ENCODE results near the gene ZDHHC3. TPM values are rescaled to one million over a fixed set of nuclear protein-coding genes. Genes with fewer than 3 reads are reported as not detected.

The ZDHHC3 gene
- total and polyA plus RNA-seq, 8 donors = 86.8 to 134 (median 123) TPM

DNA sequence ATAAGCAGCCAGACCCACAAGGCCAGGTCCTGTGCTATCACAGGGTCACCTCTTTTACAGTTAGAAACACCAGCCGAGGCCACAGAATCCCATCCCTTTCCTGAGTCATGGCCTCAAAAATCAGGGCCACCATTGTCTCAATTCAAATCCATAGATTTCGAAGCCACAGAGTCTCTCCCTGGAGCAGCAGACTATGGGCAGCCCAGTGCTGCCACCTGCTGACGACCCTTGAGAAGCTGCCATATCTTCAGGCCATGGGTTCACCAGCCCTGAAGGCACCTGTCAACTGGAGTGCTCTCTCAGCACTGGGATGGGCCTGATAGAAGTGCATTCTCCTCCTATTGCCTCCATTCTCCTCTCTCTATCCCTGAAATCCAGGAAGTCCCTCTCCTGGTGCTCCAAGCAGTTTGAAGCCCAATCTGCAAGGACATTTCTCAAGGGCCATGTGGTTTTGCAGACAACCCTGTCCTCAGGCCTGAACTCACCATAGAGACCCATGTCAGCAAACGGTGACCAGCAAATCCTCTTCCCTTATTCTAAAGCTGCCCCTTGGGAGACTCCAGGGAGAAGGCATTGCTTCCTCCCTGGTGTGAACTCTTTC lies 62.0 kb downstream of the ZDHHC3 start:
- H3K4me3 ChIP-seq = no peak overlapping the region
- H3K4me1 ChIP-seq = peaks cover 0 to 7% of the 10 kb centered on the region in 2 donors
- peaks cover 0 to 33% of the 10 kb centered on the region in 2 donors for H3K36me3 ChIP-seq
- ATAC-seq (peak; percentile 93), DNase-seq (peak in 3 of 4 donors; percentile 11 to 64 (median 64))
- H3K27ac ChIP-seq = no peak overlapping the region
- no peaks in the 10 kb centered on the region for H3K9me3 ChIP-seq
- peaks cover 0 to 12% of the 10 kb centered on the region in 2 donors for H3K27me3 ChIP-seq
- TF ChIP-seq, protein P1, sequence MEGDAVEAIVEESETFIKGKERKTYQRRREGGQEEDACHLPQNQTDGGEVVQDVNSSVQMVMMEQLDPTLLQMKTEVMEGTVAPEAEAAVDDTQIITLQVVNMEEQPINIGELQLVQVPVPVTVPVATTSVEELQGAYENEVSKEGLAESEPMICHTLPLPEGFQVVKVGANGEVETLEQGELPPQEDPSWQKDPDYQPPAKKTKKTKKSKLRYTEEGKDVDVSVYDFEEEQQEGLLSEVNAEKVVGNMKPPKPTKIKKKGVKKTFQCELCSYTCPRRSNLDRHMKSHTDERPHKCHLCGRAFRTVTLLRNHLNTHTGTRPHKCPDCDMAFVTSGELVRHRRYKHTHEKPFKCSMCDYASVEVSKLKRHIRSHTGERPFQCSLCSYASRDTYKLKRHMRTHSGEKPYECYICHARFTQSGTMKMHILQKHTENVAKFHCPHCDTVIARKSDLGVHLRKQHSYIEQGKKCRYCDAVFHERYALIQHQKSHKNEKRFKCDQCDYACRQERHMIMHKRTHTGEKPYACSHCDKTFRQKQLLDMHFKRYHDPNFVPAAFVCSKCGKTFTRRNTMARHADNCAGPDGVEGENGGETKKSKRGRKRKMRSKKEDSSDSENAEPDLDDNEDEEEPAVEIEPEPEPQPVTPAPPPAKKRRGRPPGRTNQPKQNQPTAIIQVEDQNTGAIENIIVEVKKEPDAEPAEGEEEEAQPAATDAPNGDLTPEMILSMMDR (IDR thresholded peaks at IDR 0.05) = peak; percentile 70 to 81
- intact Hi-C loops (cut with DNase I) = loop anchor here in 1 of 2 donors (10.0 kb wide), 1 partner anchor 379 kb away; no protein-coding TSS in a partner anchor

DNA sequence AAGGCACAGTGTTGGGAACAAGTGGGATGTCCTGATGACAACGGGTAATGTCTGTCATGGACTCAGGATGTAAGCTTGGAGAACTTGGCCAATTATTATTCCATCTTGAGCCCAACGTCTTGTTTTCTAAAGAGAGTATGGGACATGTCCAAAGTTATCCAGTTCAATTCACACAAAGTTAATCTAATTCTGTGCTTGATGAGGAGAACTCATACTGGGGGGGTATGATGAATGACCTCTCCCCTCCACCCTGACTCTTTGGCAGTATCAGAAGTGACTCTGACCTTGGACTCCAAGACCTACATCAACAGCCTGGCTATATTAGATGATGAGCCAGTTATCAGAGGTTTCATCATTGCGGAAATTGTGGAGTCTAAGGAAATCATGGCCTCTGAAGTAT lies 65.3 kb downstream of the ZDHHC3 start:
- Histone ChIP-seq H3K27ac (no peak overlapping the region), H3K9me3 (no peaks in the 10 kb centered on the region), H3K4me1 (peaks cover 0 to 4% of the 10 kb centered on the region in 2 donors), H3K27me3 (peaks cover 0 to 14% of the 10 kb centered on the region in 2 donors), H3K4me3 (no peak overlapping the region), H3K36me3 (no peaks in the 10 kb centered on the region)
- ATAC-seq = no peak
- DNase-seq = no peak
- TF ChIP-seq, protein P1 (IDR thresholded peaks at IDR 0.05) = no peak
- intact Hi-C loops (cut with DNase I) = loop anchor here in 1 of 2 donors (10.0 kb wide), 1 partner anchor 376 kb away; no protein-coding TSS in a partner anchor

DNA sequence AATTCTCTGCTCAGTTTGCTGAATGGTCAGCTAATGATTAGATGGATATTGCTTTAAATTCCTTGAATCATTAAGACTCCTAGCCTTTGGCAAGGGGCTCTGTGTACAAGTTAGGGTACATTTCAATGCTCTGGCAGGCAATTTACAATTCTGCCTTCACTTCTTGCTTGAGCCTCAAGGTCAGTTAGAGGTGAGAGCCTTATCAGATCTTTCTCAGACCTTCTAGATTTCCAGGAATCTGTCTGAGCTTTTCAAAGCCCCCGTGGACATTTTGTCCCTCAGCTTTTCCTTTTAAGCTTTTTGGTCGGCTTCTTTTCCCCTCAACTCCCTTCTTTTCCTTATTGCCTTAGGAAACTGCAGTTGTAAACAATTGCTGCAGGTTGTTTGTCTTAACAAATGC lies 66.9 kb downstream of the ZDHHC3 start:
- TF ChIP-seq, protein P1 (IDR thresholded peaks at IDR 0.05) = no peak
- intact Hi-C loops (cut with DNase I) = no loop called here

DNA sequence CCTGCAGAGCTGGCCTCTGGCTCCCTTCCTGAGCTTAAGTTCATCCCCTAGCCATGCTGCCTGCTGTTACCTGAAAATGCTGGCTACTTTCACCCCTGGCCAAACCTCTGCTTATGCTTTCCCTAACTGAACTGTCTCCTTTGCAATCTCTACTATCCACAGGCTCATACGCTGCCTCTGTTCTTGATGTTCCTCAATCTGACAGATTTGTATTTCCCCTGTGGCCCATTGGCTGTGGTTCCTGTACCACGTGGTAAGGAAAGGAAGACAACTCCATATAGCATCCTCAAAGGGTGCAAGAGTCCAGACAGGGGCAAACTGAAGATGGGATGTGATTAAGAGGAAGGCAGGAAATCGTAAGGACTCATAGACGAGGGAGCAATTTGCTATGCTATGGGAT lies 68.4 kb downstream of the ZDHHC3 start:
- TF ChIP-seq, protein P1 (IDR thresholded peaks at IDR 0.05) = no peak
- no peaks in the 10 kb centered on the region for H3K36me3 ChIP-seq
- ATAC-seq = no peak
- H3K27ac ChIP-seq = no peak overlapping the region
- H3K27me3 ChIP-seq = peaks cover 0 to 14% of the 10 kb centered on the region in 2 donors
- no peak overlapping the region for H3K4me3 ChIP-seq
- intact Hi-C loops (cut with DNase I) = no loop called here
- no peaks in the 10 kb centered on the region for H3K9me3 ChIP-seq
- DNase-seq = no peak
- H3K4me1 ChIP-seq = no peaks in the 10 kb centered on the region

More for the DNA sequence above, 66.9 kb downstream of the ZDHHC3 start:
- H3K27ac ChIP-seq = no peak overlapping the region
- ATAC-seq = no peak
- H3K27me3 ChIP-seq = peaks cover 0 to 14% of the 10 kb centered on the region in 2 donors
- H3K36me3 ChIP-seq = no peaks in the 10 kb centered on the region
- H3K9me3 ChIP-seq = no peaks in the 10 kb centered on the region
- H3K4me3 ChIP-seq = no peak overlapping the region
- H3K4me1 ChIP-seq = no peaks in the 10 kb centered on the region
- no peak for DNase-seq

DNA sequence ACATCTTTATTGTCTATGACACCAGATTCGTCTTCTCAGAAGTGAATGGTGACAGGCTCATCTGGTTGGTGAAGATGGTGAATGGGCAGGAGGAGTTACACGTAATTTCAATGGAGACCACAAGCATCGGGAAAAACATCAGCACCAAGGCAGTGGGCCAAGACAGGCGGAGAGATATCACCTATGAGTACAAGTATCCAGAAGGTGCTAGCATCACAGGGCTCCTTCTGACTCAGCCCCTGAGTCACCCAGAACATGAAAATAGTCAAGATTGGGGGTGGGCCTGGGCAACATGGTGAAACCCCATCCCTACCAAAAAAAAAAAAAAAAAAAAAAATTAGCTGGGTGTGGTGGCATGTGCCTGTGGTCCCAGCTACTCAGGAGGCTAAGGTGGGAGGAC lies 69.0 kb downstream of the ZDHHC3 start:
- DNase-seq = no peak
- Histone ChIP-seq H3K27me3 (peaks cover 0 to 14% of the 10 kb centered on the region in 2 donors), H3K27ac (no peak overlapping the region), H3K4me3 (no peak overlapping the region), H3K36me3 (no peaks in the 10 kb centered on the region), H3K4me1 (no peaks in the 10 kb centered on the region), H3K9me3 (no peaks in the 10 kb centered on the region)
- TF ChIP-seq, protein P1 (IDR thresholded peaks at IDR 0.05) = no peak
- no peak for ATAC-seq
- intact Hi-C loops (cut with DNase I) = no loop called here

Measured in left lung (tissue), 10 donors.